Measurements from ENCODE around the gene PPP1R3F. TPM values are rescaled to one million over a fixed set of nuclear protein-coding genes. Genes with fewer than 3 reads are reported as not detected.

The PPP1R3F gene
- total RNA-seq, 1 donor from 2014 or later, result 8.0 TPM

GRCh38 chrX:49249616-49250015, 20.0 kb upstream of the PPP1R3F start:
- H3K27me3 Mint-ChIP-seq, result no peaks in the 10 kb centered on the region
- TF ChIP-seq CTCF (conservative IDR thresholded peaks at IDR 0.05), result no peak
- H3K27ac Mint-ChIP-seq, result no peak overlapping the region
- no peaks in the 10 kb centered on the region for H3K9me3 Mint-ChIP-seq
- DNase-seq (ENCODE audit: extremely low spot score, unreplicated experiment), result no peak
- no peaks in the 10 kb centered on the region for H3K4me1 Mint-ChIP-seq (ENCODE audit: unreplicated experiment)
- H3K4me3 Mint-ChIP-seq, result no peak overlapping the region
- H3K36me3 Mint-ChIP-seq, result peaks cover 4% of the 10 kb centered on the region

GRCh38 chrX:49250066-49250465, 19.5 kb upstream of the PPP1R3F start:
- Mint-ChIP-seq H3K4me1 (ENCODE audit: unreplicated experiment) (no peaks in the 10 kb centered on the region), H3K36me3 (peaks cover 4% of the 10 kb centered on the region), H3K27me3 (no peaks in the 10 kb centered on the region), H3K27ac (no peak overlapping the region), H3K4me3 (no peak overlapping the region), H3K9me3 (no peaks in the 10 kb centered on the region)
- no peak for DNase-seq (ENCODE audit: extremely low spot score, unreplicated experiment)
- no peak for TF ChIP-seq CTCF (conservative IDR thresholded peaks at IDR 0.05)

- no peak for TF ChIP-seq CTCF (conservative IDR thresholded peaks at IDR 0.05)
- Mint-ChIP-seq H3K4me1 (ENCODE audit: unreplicated experiment) (no peaks in the 10 kb centered on the region), H3K27ac (no peak overlapping the region), H3K9me3 (no peaks in the 10 kb centered on the region), H3K36me3 (peaks cover 4% of the 10 kb centered on the region), H3K4me3 (no peak overlapping the region), H3K27me3 (no peaks in the 10 kb centered on the region)
- DNase-seq (ENCODE audit: extremely low spot score, unreplicated experiment), result no peak
These were observed 19.0 kb upstream of the PPP1R3F start for GRCh38 chrX:49250578-49250977.

- TF ChIP-seq CTCF (conservative IDR thresholded peaks at IDR 0.05), result no peak
- no peak for DNase-seq (ENCODE audit: extremely low spot score, unreplicated experiment)
- Mint-ChIP-seq H3K4me3 (no peak overlapping the region), H3K27ac (no peak overlapping the region), H3K9me3 (no peaks in the 10 kb centered on the region), H3K36me3 (peaks cover 4% of the 10 kb centered on the region), H3K27me3 (no peaks in the 10 kb centered on the region), H3K4me1 (ENCODE audit: unreplicated experiment) (no peaks in the 10 kb centered on the region)
These were observed 18.3 kb upstream of the PPP1R3F start for GRCh38 chrX:49251325-49251724.

GRCh38 chrX:49254639-49255038, 15.0 kb upstream of the PPP1R3F start:
- TF ChIP-seq CTCF (conservative IDR thresholded peaks at IDR 0.05), result no peak
- Mint-ChIP-seq H3K36me3 (peaks cover 4% of the 10 kb centered on the region), H3K4me1 (ENCODE audit: unreplicated experiment) (no peaks in the 10 kb centered on the region), H3K4me3 (no peak overlapping the region), H3K27ac (no peak overlapping the region), H3K27me3 (no peaks in the 10 kb centered on the region), H3K9me3 (no peaks in the 10 kb centered on the region)
- no peak for DNase-seq (ENCODE audit: extremely low spot score, unreplicated experiment)

Measured in type B pancreatic cell (in vitro differentiated cells).